Measurements from ENCODE around the gene ARHGAP9.

DNA sequence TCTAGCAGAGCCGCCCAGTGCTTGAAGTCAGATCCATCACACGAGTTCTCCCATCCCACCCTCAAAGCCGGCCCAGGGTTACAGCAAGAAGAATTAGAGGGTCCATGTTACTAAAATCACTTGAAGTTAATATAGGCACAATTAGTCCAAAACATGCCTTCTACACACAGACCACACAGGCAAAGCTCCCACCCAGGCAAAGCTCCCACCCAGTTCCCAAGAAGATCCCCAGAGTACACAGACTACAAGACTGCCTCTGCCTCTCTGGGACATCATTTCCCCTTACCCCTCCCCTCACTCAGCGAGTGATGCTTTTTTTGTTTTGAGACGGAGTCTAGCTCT, 16.8 kb downstream of the ARHGAP9 start:
- no peak for TF ChIP-seq EZH2phosphoT487 (conservative IDR thresholded peaks at IDR 0.05; ENCODE audit: low read length)
- TF ChIP-seq, protein P1, sequence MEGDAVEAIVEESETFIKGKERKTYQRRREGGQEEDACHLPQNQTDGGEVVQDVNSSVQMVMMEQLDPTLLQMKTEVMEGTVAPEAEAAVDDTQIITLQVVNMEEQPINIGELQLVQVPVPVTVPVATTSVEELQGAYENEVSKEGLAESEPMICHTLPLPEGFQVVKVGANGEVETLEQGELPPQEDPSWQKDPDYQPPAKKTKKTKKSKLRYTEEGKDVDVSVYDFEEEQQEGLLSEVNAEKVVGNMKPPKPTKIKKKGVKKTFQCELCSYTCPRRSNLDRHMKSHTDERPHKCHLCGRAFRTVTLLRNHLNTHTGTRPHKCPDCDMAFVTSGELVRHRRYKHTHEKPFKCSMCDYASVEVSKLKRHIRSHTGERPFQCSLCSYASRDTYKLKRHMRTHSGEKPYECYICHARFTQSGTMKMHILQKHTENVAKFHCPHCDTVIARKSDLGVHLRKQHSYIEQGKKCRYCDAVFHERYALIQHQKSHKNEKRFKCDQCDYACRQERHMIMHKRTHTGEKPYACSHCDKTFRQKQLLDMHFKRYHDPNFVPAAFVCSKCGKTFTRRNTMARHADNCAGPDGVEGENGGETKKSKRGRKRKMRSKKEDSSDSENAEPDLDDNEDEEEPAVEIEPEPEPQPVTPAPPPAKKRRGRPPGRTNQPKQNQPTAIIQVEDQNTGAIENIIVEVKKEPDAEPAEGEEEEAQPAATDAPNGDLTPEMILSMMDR (IDR thresholded peaks at IDR 0.05; ENCODE audit: insufficient read depth, low read length, poor library complexity, severe bottlenecking), result no peak

Data from SU-DHL-6 (cell line).